HG03442 (cell line): Measurements from ENCODE around the gene GDPGP1.
A peak's percentile ranks its signal among the peaks of the same experiment; 100 is the strongest.
"Not testable (repeated sequence)": the region's sequence is repeated elsewhere in the genome, so short reads cannot be mapped to it uniquely, and the experiment has no call there.

Experiments used
- ATAC-seq: cut with Tn5 transposase; IDR thresholded peaks from one replicate; pipeline ENCODE4 v1.9.1; 2021; ENCODE audit warnings: mild to moderate bottlenecking, moderate library complexity; ENCODE audit not compliant: unreplicated experiment

GDPGP1 gene

GRCh38 chr15:90259524-90259923, 25.5 kb downstream of the GDPGP1 start:
- ATAC-seq, result peak; percentile 67

GRCh38 chr15:90260731-90261130, 26.7 kb downstream of the GDPGP1 start:
- ATAC-seq, result not testable (repeated sequence)

- ATAC-seq, result no peak
Measured at GRCh38 chr15:90261811-90262210, 27.8 kb downstream of the GDPGP1 start.

GRCh38 chr15:90262426-90262825, 28.4 kb downstream of the GDPGP1 start:
- no peak for ATAC-seq

- ATAC-seq, result no peak
Measured at GRCh38 chr15:90264671-90265070, 30.7 kb downstream of the GDPGP1 start.

- ATAC-seq, result peak; percentile 90
Measured at GRCh38 chr15:90265271-90266060, 31.5 kb downstream of the GDPGP1 start, which contains the start of gene NGRN. Gene NGRN, plus strand, starts transcription at chr15:90265672. Its CDS starts 41 bp downstream, at chr15:90265713.

GRCh38 chr15:90266061-90266431, 32.0 kb downstream of the GDPGP1 start:
- no peak for ATAC-seq

GRCh38 chr15:90266485-90266884, 32.5 kb downstream of the GDPGP1 start:
- no peak for ATAC-seq

- no peak for ATAC-seq
Measured at GRCh38 chr15:90268415-90268814, 34.4 kb downstream of the GDPGP1 start.

GRCh38 chr15:90270502-90271150, 36.6 kb downstream of the GDPGP1 start:
- ATAC-seq, result no peak

- no peak for ATAC-seq
Measured at GRCh38 chr15:90271459-90272166, 37.6 kb downstream of the GDPGP1 start.

- ATAC-seq, result not testable (repeated sequence)
Measured at GRCh38 chr15:90278467-90278866, 44.5 kb downstream of the GDPGP1 start.

GRCh38 chr15:90280743-90281142, 46.7 kb downstream of the GDPGP1 start:
- not testable (repeated sequence) for ATAC-seq

- not testable (repeated sequence) for ATAC-seq
Measured at GRCh38 chr15:90281637-90282036, 47.6 kb downstream of the GDPGP1 start.

GRCh38 chr15:90286678-90287077, 52.7 kb downstream of the GDPGP1 start:
- no peak for ATAC-seq

- ATAC-seq, result no peak
Measured at GRCh38 chr15:90287101-90287500, 53.1 kb downstream of the GDPGP1 start.

- ATAC-seq, result no peak
Measured at GRCh38 chr15:90287946-90288345, 53.9 kb downstream of the GDPGP1 start.

GRCh38 chr15:90291679-90292356, 57.8 kb downstream of the GDPGP1 start:
- ATAC-seq, result no peak

GRCh38 chr15:90293040-90293810, 59.2 kb downstream of the GDPGP1 start:
- not testable (repeated sequence) for ATAC-seq

- no peak for ATAC-seq
Measured at GRCh38 chr15:90294159-90294558, 60.1 kb downstream of the GDPGP1 start.
